Natural killer cell (primary cell): Measurements from ENCODE around the gene KCNJ6. TPM values are rescaled to one million over a fixed set of nuclear protein-coding genes. Genes with fewer than 3 reads are reported as not detected.

Experiments
- ATAC-seq, 3 donors: fragments of 150-1000 bp in 2 of 3; fragments of 200-7000 bp in 1 of 3; cut with Tn5 transposase; 1 replicate in 1 of 3; 2 replicates in 2 of 3; pipeline ENCODE4 v1.10.0; 2021; ENCODE audit warnings: mild to moderate bottlenecking in 2 of 3, moderate library complexity in 2 of 3
- DNase-seq, 2 donors: peaks; one replicate each; pipeline versions ENCODE4 v3.0.0 to v3.0.0-alpha.2; 2013 to 2021; ENCODE audit warnings: mixed read lengths in 1 of 2
- H3K27ac ChIP-seq: one replicate; pipeline ENCODE4 v1.5.1; 2013; ENCODE audit warnings: mild to moderate bottlenecking, low read length
- H3K27me3 ChIP-seq: one replicate; pipeline ENCODE4 v1.6.1; 2013; ENCODE audit warnings: low read length; ENCODE audit not compliant: control insufficient read depth, insufficient read depth
- H3K36me3 ChIP-seq: one replicate; pipeline ENCODE4 v1.6.1; 2013; ENCODE audit warnings: low read length; ENCODE audit not compliant: control insufficient read depth, insufficient read depth
- H3K4me1 ChIP-seq: one replicate; pipeline ENCODE4 v1.6.1; 2013; ENCODE audit warnings: low read length; ENCODE audit not compliant: control insufficient read depth, insufficient read depth
- H3K4me3 ChIP-seq: one replicate; pipeline ENCODE4 v1.5.1; 2013; ENCODE audit warnings: low read length
- H3K9me3 ChIP-seq: one replicate; pipeline ENCODE4 v1.6.1; 2013; ENCODE audit warnings: low read length; ENCODE audit not compliant: control insufficient read depth, insufficient read depth
- H3K27ac Mint-ChIP-seq, 2 donors: one replicate each; pipeline ENCODE4 v1.8.0; 2022; ENCODE audit warnings: mild to moderate bottlenecking in 2 of 2, mixed read lengths in 2 of 2, moderate library complexity in 1 of 2
- H3K27me3 Mint-ChIP-seq, 2 donors: one replicate each; pipeline ENCODE4 v1.8.0; 2022; ENCODE audit warnings: low read depth in 2 of 2, mixed read lengths in 2 of 2
- H3K36me3 Mint-ChIP-seq: one replicate; pipeline ENCODE4 v1.8.0; 2022; ENCODE audit warnings: mixed read lengths
- H3K4me1 Mint-ChIP-seq, 2 donors: one replicate each; pipeline ENCODE4 v1.8.0; 2022; ENCODE audit warnings: mixed read lengths in 2 of 2
- H3K4me3 Mint-ChIP-seq: one replicate; pipeline ENCODE4 v1.8.0; 2022; ENCODE audit warnings: mild to moderate bottlenecking, moderate library complexity, mixed read lengths
- H3K9me3 Mint-ChIP-seq, 2 donors: one replicate each; pipeline ENCODE4 v1.8.0; 2022; ENCODE audit warnings: mixed read lengths in 2 of 2
- CTCF ChIP-seq: fragments of 200-600 bp; IDR thresholded peaks from one replicate; pipeline ENCODE4 v1.8.0; 2022; ENCODE audit warnings: antibody characterized with exemption
- WGBS: methylation state at CpG from one replicate; pipeline ENCODE4 v1.1.7; 2013; ENCODE audit warnings: missing lambda C conversion rate; ENCODE audit not compliant: insufficient coverage; 5-methylcytosine and 5-hydroxymethylcytosine counted together
- intact Hi-C: fragments of 100-400 bp; cut with micrococcal nuclease; formaldehyde crosslinking; loops from one replicate; pipeline ENCODE4 v1.14.2; 2022
- total RNA-seq, 4 donors: library from RNA; stranded (reverse); fragments of 120-200 nt in 1 of 4; gene quantifications; one replicate each; pipeline versions ENCODE4 v1.2.3 to v1.2.4, GENCODE V29; 2013 to 2022

The KCNJ6 gene
- total RNA-seq, 3 donors from 2014 or later (not counting 1 experiment from before 2014, with no cell fraction given): not detected

GRCh38 chr21:37751268-37751975, 164.8 kb downstream of the KCNJ6 start:
- intact Hi-C loops: no loop called here
- Histone ChIP-seq H3K36me3 (no peaks in the 10 kb centered on the region), H3K9me3 (no peaks in the 10 kb centered on the region), H3K4me1 (no peaks in the 10 kb centered on the region), H3K27me3 (no peaks in the 10 kb centered on the region), H3K4me3 (no peak overlapping the region), H3K27ac (no peak overlapping the region)
- H3K9me3 Mint-ChIP-seq: no peaks in the 10 kb centered on the region
- no peak overlapping the region for H3K4me3 Mint-ChIP-seq
- ATAC-seq: no peak
- no peak for TF ChIP-seq CTCF
- peaks cover 8 to 12% of the 10 kb centered on the region in 2 donors for H3K27me3 Mint-ChIP-seq
- H3K36me3 Mint-ChIP-seq: no peaks in the 10 kb centered on the region
- H3K4me1 Mint-ChIP-seq: no peaks in the 10 kb centered on the region
- no peak for DNase-seq
- WGBS: 81% methylated on average over 9 of the region's 10 CpGs
- no peak overlapping the region for H3K27ac Mint-ChIP-seq

DNA sequence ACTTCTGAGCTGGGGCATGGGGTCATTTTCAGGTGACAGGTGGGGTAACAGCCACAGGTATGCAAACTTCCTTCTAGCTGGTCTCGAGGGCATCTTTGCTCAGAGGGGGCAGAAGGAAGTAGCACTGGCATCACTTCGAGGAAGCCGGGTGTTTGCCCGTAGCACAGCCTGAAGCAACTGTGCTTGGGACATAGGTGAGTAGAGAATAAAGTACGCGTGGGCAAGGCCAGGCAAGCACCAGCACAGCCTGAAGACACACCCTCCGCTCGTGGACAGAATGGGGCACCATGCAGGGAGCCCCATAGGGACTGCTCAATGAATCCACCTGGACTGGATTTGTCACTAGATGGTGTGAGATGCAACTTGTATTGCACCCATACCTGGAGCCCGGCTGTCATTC, 167.1 kb downstream of the KCNJ6 start:
- H3K27ac Mint-ChIP-seq: no peak overlapping the region

GRCh38 chr21:37748351-37748750, 167.9 kb downstream of the KCNJ6 start:
- no peak overlapping the region for H3K4me3 Mint-ChIP-seq
- 81% methylated on average over 3 of the region's 3 CpGs for WGBS
- no peaks in the 10 kb centered on the region for H3K4me1 Mint-ChIP-seq
- no peaks in the 10 kb centered on the region for H3K36me3 Mint-ChIP-seq
- no peak overlapping the region for H3K27ac Mint-ChIP-seq
- H3K9me3 ChIP-seq: no peaks in the 10 kb centered on the region
- no peaks in the 10 kb centered on the region for H3K4me1 ChIP-seq
- intact Hi-C loops: no loop called here
- no peak overlapping the region for H3K4me3 ChIP-seq
- no peaks in the 10 kb centered on the region for H3K27me3 ChIP-seq
- DNase-seq: no peak
- H3K27ac ChIP-seq: no peak overlapping the region
- ATAC-seq: no peak
- no peaks in the 10 kb centered on the region for H3K9me3 Mint-ChIP-seq
- TF ChIP-seq CTCF: no peak
- H3K27me3 Mint-ChIP-seq: peaks cover 10 to 15% of the 10 kb centered on the region in 2 donors
- H3K36me3 ChIP-seq: no peaks in the 10 kb centered on the region

More for the DNA sequence above, 167.1 kb downstream of the KCNJ6 start:
- intact Hi-C loops: no loop called here
- Mint-ChIP-seq H3K9me3 (no peaks in the 10 kb centered on the region), H3K27me3 (peaks cover 14% of the 10 kb centered on the region in 2 donors), H3K36me3 (no peaks in the 10 kb centered on the region), H3K4me1 (no peaks in the 10 kb centered on the region), H3K4me3 (no peak overlapping the region)
- DNase-seq (no peak), ATAC-seq (no peak)
- 80% methylated on average over 9 of the region's 9 CpGs for WGBS
- no peak overlapping the region for H3K4me3 ChIP-seq
- no peaks in the 10 kb centered on the region for H3K36me3 ChIP-seq
- TF ChIP-seq CTCF: no peak
- no peaks in the 10 kb centered on the region for H3K9me3 ChIP-seq
- no peaks in the 10 kb centered on the region for H3K27me3 ChIP-seq
- H3K4me1 ChIP-seq: no peaks in the 10 kb centered on the region
- no peak overlapping the region for H3K27ac ChIP-seq

DNA sequence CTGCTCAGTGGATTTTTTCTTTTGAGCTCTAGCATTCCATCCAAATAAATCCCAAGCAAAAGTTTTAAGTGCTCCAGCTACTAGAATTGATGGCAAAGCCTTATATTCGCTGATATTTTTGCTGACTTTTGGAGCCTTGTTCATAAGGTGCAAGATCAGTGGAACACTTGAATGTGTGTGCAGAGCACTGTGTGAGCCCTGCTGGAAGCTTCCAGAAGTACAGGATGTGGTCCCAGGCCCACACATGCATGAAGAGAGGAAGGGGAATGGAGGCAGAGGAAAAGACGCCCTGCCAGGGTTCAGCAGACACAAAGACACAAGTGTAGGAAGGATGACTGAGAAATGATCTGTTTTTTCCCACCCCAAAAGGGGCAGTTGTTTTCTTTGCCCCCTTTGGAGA, 169.4 kb downstream of the KCNJ6 start:
- Mint-ChIP-seq H3K27me3 (peaks cover 14 to 20% of the 10 kb centered on the region in 2 donors), H3K27ac (no peak overlapping the region), H3K9me3 (no peaks in the 10 kb centered on the region), H3K36me3 (no peaks in the 10 kb centered on the region), H3K4me3 (no peak overlapping the region), H3K4me1 (no peaks in the 10 kb centered on the region)
- intact Hi-C loops: no loop called here
- TF ChIP-seq CTCF: no peak
- Histone ChIP-seq H3K4me3 (no peak overlapping the region), H3K36me3 (no peaks in the 10 kb centered on the region), H3K4me1 (no peaks in the 10 kb centered on the region), H3K27me3 (no peaks in the 10 kb centered on the region), H3K27ac (no peak overlapping the region), H3K9me3 (no peaks in the 10 kb centered on the region)
- ATAC-seq (no peak), DNase-seq (no peak)
- WGBS: 64% methylated on average over 2 of the region's 2 CpGs
